GM19468 (cell line): ENCODE measurements around the gene PPP2R2C.

ENCODE experiments used
- ATAC-seq: cut with Tn5 transposase; IDR thresholded peaks from one replicate; pipeline ENCODE4 v1.9.1; 2021; ENCODE audit warnings: mild to moderate bottlenecking, moderate library complexity, moderate number of reproducible peaks; ENCODE audit not compliant: unreplicated experiment; ENCODE audit errors: extremely low read depth

Gene PPP2R2C

GRCh38 chr4:6337331-6337935 lies 135.0 kb downstream of the PPP2R2C start:
- no peak for ATAC-seq

- ATAC-seq: no peak
Observed at GRCh38 chr4:6336166-6336565, 136.2 kb downstream of the PPP2R2C start.

- no peak for ATAC-seq
Observed at GRCh38 chr4:6335040-6335590, 137.3 kb downstream of the PPP2R2C start.

GRCh38 chr4:6334203-6334887 lies 138.1 kb downstream of the PPP2R2C start:
- ATAC-seq: no peak

- ATAC-seq: no peak
Observed at GRCh38 chr4:6333301-6334202, 138.9 kb downstream of the PPP2R2C start.

GRCh38 chr4:6332669-6333050 lies 139.8 kb downstream of the PPP2R2C start:
- no peak for ATAC-seq

- ATAC-seq: no peak
Observed at GRCh38 chr4:6332042-6332668, 140.3 kb downstream of the PPP2R2C start.

GRCh38 chr4:6331468-6331867 lies 140.9 kb downstream of the PPP2R2C start:
- no peak for ATAC-seq

- ATAC-seq: no peak
Observed at GRCh38 chr4:6331018-6331417, 141.4 kb downstream of the PPP2R2C start.

GRCh38 chr4:6330384-6330767 lies 142.0 kb downstream of the PPP2R2C start:
- ATAC-seq: no peak

GRCh38 chr4:6329478-6330383 lies 142.7 kb downstream of the PPP2R2C start:
- no peak for ATAC-seq

- no peak for ATAC-seq
Observed at GRCh38 chr4:6328526-6328925, 143.9 kb downstream of the PPP2R2C start.

GRCh38 chr4:6327220-6327917 lies 145.0 kb downstream of the PPP2R2C start:
- no peak for ATAC-seq

GRCh38 chr4:6326312-6327060 lies 145.9 kb downstream of the PPP2R2C start:
- no peak for ATAC-seq

GRCh38 chr4:6325788-6326290 lies 146.6 kb downstream of the PPP2R2C start:
- no peak for ATAC-seq

GRCh38 chr4:6324999-6325787 lies 147.2 kb downstream of the PPP2R2C start:
- ATAC-seq: no peak

GRCh38 chr4:6324461-6324998 lies 147.9 kb downstream of the PPP2R2C start:
- ATAC-seq: no peak
